Measurements from ENCODE around the gene LRRTM1. TPM values are rescaled to one million over a fixed set of nuclear protein-coding genes. Genes with fewer than 3 reads are reported as not detected.

LRRTM1 gene
- total RNA-seq, 1 experiment from 2014 or later: not detected

DNA sequence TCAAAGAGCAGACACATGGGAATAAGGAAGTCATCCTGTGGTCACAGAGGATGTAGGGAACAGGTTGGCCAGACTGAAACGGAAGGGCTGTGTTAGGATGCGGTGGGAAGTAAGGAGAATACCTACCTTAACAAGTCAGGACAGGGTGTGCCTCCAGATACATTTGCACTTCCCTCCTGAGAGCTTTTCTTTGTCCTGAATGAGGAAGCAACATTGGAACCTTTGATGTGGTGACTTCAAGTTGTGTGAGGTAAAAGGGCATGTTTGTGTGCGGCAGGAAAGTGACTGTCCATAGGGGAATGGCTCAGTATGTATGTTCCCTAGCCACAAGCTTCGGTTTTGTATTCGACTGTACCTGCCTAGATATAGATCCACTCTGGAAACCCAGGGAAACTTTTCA lies 24.9 kb upstream of the LRRTM1 start:
- no peak overlapping the region for H3K27ac ChIP-seq (ENCODE audit: low read depth, low read length)
- no TSS peak for BruUV-seq (replicated peaks)
- RAD21 ChIA-PET (ENCODE audit: low non-redundant PET in 1 of 2, low total read pairs in 2 of 2, uncharacterized antibody in 2 of 2, unreplicated experiment in 2 of 2): no interaction called here
- H3K9me2 ChIP-seq (ENCODE audit: insufficient read depth): no peaks in the 10 kb centered on the region
- H3K27me3 ChIP-seq (ENCODE audit: insufficient read depth, low read length): no peaks in the 10 kb centered on the region
- peaks cover 0 to 16% of the 10 kb centered on the region in 2 experiments; a peak in 2 of 4 replicates for H3K9me3 ChIP-seq (ENCODE audit: control insufficient read depth in 1 of 2, insufficient read depth in 1 of 2, low read depth in 1 of 2, low read length in 2 of 2)
- no peaks in the 10 kb centered on the region for H3K36me3 ChIP-seq (ENCODE audit: control insufficient read depth in 1 of 2, insufficient read depth in 2 of 2, low read length in 2 of 2)
- TF ChIP-seq TCF7L2 (IDR thresholded peaks at IDR 0.05; ENCODE audit: borderline replicate concordance, extremely low read depth, insufficient read depth, insufficient read length) (no peak), SP1 (IDR thresholded peaks at IDR 0.05; ENCODE audit: low read depth) (no peak), YY1 (IDR thresholded peaks at IDR 0.05; ENCODE audit: extremely low read depth, insufficient replicate concordance, low read depth, low read length) (no peak), SIN3A (IDR thresholded peaks at IDR 0.05; ENCODE audit: low read depth) (no peak), POLR2AphosphoS5 (IDR thresholded peaks at IDR 0.05; ENCODE audit: low read depth, low read length) (no peak), JUND (IDR thresholded peaks at IDR 0.05) (no peak)
- TF ChIP-seq, protein P1, sequence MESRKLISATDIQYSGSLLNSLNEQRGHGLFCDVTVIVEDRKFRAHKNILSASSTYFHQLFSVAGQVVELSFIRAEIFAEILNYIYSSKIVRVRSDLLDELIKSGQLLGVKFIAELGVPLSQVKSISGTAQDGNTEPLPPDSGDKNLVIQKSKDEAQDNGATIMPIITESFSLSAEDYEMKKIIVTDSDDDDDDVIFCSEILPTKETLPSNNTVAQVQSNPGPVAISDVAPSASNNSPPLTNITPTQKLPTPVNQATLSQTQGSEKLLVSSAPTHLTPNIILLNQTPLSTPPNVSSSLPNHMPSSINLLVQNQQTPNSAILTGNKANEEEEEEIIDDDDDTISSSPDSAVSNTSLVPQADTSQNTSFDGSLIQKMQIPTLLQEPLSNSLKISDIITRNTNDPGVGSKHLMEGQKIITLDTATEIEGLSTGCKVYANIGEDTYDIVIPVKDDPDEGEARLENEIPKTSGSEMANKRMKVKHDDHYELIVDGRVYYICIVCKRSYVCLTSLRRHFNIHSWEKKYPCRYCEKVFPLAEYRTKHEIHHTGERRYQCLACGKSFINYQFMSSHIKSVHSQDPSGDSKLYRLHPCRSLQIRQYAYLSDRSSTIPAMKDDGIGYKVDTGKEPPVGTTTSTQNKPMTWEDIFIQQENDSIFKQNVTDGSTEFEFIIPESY (IDR thresholded peaks at IDR 0.05; ENCODE audit: extremely low read depth, insufficient replicate concordance, low read length): no peak
- CTCF ChIA-PET: no interaction called here
- no peak overlapping the region for H2AFZ ChIP-seq (ENCODE audit: low read depth, low read length, poor library complexity, severe bottlenecking)
- no peaks in the 10 kb centered on the region for H3K79me2 ChIP-seq (ENCODE audit: insufficient read depth, low read length)
- POLR2A ChIA-PET: no interaction called here
- no peaks in the 10 kb centered on the region for H4K20me1 ChIP-seq (ENCODE audit: insufficient read depth)
- intact Hi-C loops (cut with micrococcal nuclease): no loop called here
- H3K4me3 ChIP-seq (replicated peaks in 1 of 2; ENCODE audit: low read depth in 1 of 2, low read length in 2 of 2): no peak overlapping the region
- H3K4me1 ChIP-seq (ENCODE audit: control insufficient read depth in 1 of 2, insufficient read depth in 2 of 2, low read length in 2 of 2): no peaks in the 10 kb centered on the region
- no peak for DNase-seq (ENCODE audit: low read depth, low spot score)
- no peak for ATAC-seq
- no peak overlapping the region for H3K9ac ChIP-seq (ENCODE audit: low read length)
- no peak overlapping the region for H3K4me2 ChIP-seq (ENCODE audit: low read length)

DNA sequence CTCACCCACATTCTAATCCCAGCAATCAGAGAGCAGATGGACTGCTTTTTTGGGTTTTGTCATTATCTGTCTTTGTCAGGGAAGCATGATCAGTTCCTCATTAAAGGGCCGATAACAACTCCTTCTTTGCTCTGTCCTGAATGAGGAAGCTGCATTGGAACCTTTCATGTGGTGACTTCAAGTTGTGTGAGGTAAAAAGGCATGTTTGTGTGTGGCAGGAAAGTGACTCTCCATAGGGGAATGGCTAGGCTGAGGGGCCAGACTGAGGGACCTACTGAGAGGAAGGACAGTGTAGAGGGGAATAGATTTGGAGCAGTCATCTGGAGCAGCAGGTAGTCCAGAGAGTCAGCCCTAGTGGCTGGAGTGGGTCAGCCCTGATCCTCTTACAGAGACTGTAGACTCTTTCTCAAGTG lies 23.6 kb upstream of the LRRTM1 start:
- Histone ChIP-seq H3K4me3 (replicated peaks in 1 of 2; ENCODE audit: low read depth in 1 of 2, low read length in 2 of 2) (no peak overlapping the region), H3K9ac (ENCODE audit: low read length) (no peak overlapping the region), H3K4me2 (ENCODE audit: low read length) (no peak overlapping the region), H4K20me1 (ENCODE audit: insufficient read depth) (no peaks in the 10 kb centered on the region), H3K9me3 (ENCODE audit: control insufficient read depth in 1 of 2, insufficient read depth in 1 of 2, low read depth in 1 of 2, low read length in 2 of 2) (peaks cover 5 to 16% of the 10 kb centered on the region in 2 experiments; a peak in 2 of 4 replicates), H3K36me3 (ENCODE audit: control insufficient read depth in 1 of 2, insufficient read depth in 2 of 2, low read length in 2 of 2) (no peaks in the 10 kb centered on the region), H3K27ac (ENCODE audit: low read depth, low read length) (no peak overlapping the region), H3K9me2 (ENCODE audit: insufficient read depth) (no peaks in the 10 kb centered on the region), H3K4me1 (ENCODE audit: control insufficient read depth in 1 of 2, insufficient read depth in 2 of 2, low read length in 2 of 2) (no peaks in the 10 kb centered on the region), H2AFZ (ENCODE audit: low read depth, low read length, poor library complexity, severe bottlenecking) (no peak overlapping the region), H3K27me3 (ENCODE audit: insufficient read depth, low read length) (no peaks in the 10 kb centered on the region), H3K79me2 (ENCODE audit: insufficient read depth, low read length) (no peaks in the 10 kb centered on the region)
- TF ChIP-seq POLR2AphosphoS5 (IDR thresholded peaks at IDR 0.05; ENCODE audit: low read depth, low read length): no peak
- ChIA-PET RAD21 (ENCODE audit: low non-redundant PET in 1 of 2, low total read pairs in 2 of 2, uncharacterized antibody in 2 of 2, unreplicated experiment in 2 of 2) (no interaction called here), CTCF (no interaction called here), POLR2A (no interaction called here)
- BruUV-seq (replicated peaks): no TSS peak
- no peak for ATAC-seq
- no peak for DNase-seq (ENCODE audit: low read depth, low spot score)
- intact Hi-C loops (cut with micrococcal nuclease): no loop called here
